ENCODE data around the gene ERC2. TPM values are rescaled to one million over a fixed set of nuclear protein-coding genes. Genes with fewer than 3 reads are reported as not detected.

Gene ERC2
- total RNA-seq, 1 donor from 2014 or later = 32.5 TPM

GRCh38 chr3:56295161-56295560 lies 173.1 kb downstream of the ERC2 start:
- no peak for TF ChIP-seq CTCF (IDR thresholded peaks at IDR 0.05; ENCODE audit: unreplicated experiment)
- H3K36me3 Mint-ChIP-seq (ENCODE audit: insufficient read depth) = peaks cover 5% of the 10 kb centered on the region
- no peak overlapping the region for H3K4me3 Mint-ChIP-seq (ENCODE audit: low read depth)
- DNase-seq (ENCODE audit: low spot score, unreplicated experiment) = no peak
- no peaks in the 10 kb centered on the region for H3K27me3 Mint-ChIP-seq
- no peaks in the 10 kb centered on the region for H3K9me3 Mint-ChIP-seq (ENCODE audit: low read depth)
- no peak overlapping the region for H3K27ac Mint-ChIP-seq
- no peaks in the 10 kb centered on the region for H3K4me1 Mint-ChIP-seq (ENCODE audit: low read depth)

- Mint-ChIP-seq H3K36me3 (ENCODE audit: insufficient read depth) (peaks cover 5% of the 10 kb centered on the region), H3K27me3 (no peaks in the 10 kb centered on the region), H3K27ac (no peak overlapping the region), H3K4me1 (ENCODE audit: low read depth) (no peaks in the 10 kb centered on the region), H3K9me3 (ENCODE audit: low read depth) (no peaks in the 10 kb centered on the region), H3K4me3 (ENCODE audit: low read depth) (no peak overlapping the region)
- DNase-seq (ENCODE audit: low spot score, unreplicated experiment) = no peak
- TF ChIP-seq CTCF (IDR thresholded peaks at IDR 0.05; ENCODE audit: unreplicated experiment) = no peak
These were observed 174.0 kb downstream of the ERC2 start for GRCh38 chr3:56294286-56294685.

- peaks cover 5% of the 10 kb centered on the region for H3K36me3 Mint-ChIP-seq (ENCODE audit: insufficient read depth)
- no peaks in the 10 kb centered on the region for H3K27me3 Mint-ChIP-seq
- H3K4me3 Mint-ChIP-seq (ENCODE audit: low read depth) = no peak overlapping the region
- no peaks in the 10 kb centered on the region for H3K4me1 Mint-ChIP-seq (ENCODE audit: low read depth)
- DNase-seq (ENCODE audit: low spot score, unreplicated experiment) = no peak
- TF ChIP-seq CTCF (IDR thresholded peaks at IDR 0.05; ENCODE audit: unreplicated experiment) = no peak
- H3K9me3 Mint-ChIP-seq (ENCODE audit: low read depth) = no peaks in the 10 kb centered on the region
- H3K27ac Mint-ChIP-seq = no peak overlapping the region
These were observed 176.3 kb downstream of the ERC2 start for GRCh38 chr3:56291953-56292352.

GRCh38 chr3:56291244-56291680 lies 177.0 kb downstream of the ERC2 start:
- H3K27ac Mint-ChIP-seq = no peak overlapping the region
- peaks cover 5% of the 10 kb centered on the region for H3K36me3 Mint-ChIP-seq (ENCODE audit: insufficient read depth)
- no peak for DNase-seq (ENCODE audit: low spot score, unreplicated experiment)
- H3K4me3 Mint-ChIP-seq (ENCODE audit: low read depth) = no peak overlapping the region
- no peaks in the 10 kb centered on the region for H3K4me1 Mint-ChIP-seq (ENCODE audit: low read depth)
- H3K9me3 Mint-ChIP-seq (ENCODE audit: low read depth) = no peaks in the 10 kb centered on the region
- no peak for TF ChIP-seq CTCF (IDR thresholded peaks at IDR 0.05; ENCODE audit: unreplicated experiment)
- no peaks in the 10 kb centered on the region for H3K27me3 Mint-ChIP-seq

- no peak for DNase-seq (ENCODE audit: low spot score, unreplicated experiment)
- H3K27ac Mint-ChIP-seq = no peak overlapping the region
- H3K9me3 Mint-ChIP-seq (ENCODE audit: low read depth) = no peaks in the 10 kb centered on the region
- H3K36me3 Mint-ChIP-seq (ENCODE audit: insufficient read depth) = peaks cover 3% of the 10 kb centered on the region
- no peaks in the 10 kb centered on the region for H3K27me3 Mint-ChIP-seq
- no peak overlapping the region for H3K4me3 Mint-ChIP-seq (ENCODE audit: low read depth)
- no peak for TF ChIP-seq CTCF (IDR thresholded peaks at IDR 0.05; ENCODE audit: unreplicated experiment)
- H3K4me1 Mint-ChIP-seq (ENCODE audit: low read depth) = peaks cover 2% of the 10 kb centered on the region
These were observed 177.9 kb downstream of the ERC2 start for GRCh38 chr3:56290374-56290773.
